Adrenal gland (tissue), 5 donors: ENCODE results near the gene PDGFC.

Experiments used
- CTCF ChIP-seq, 6 experiments: fragments of 450-650 bp in 4 of 6; fragments of 200-600 bp in 2 of 6; sonication (generic) in 1 of 6; IDR thresholded peaks; 1 replicate in 5 of 6; 2 replicates in 1 of 6; pipeline versions ENCODE4 v1.5.1 to v1.8.0; 2016 to 2021; ENCODE audit warnings: antibody characterized with exemption in 6 of 6, mild to moderate bottlenecking in 2 of 6, moderate library complexity in 1 of 6
- POLR2A ChIP-seq, 2 donors: fragments of 450-650 bp; IDR thresholded peaks; one replicate each; pipeline ENCODE4 v1.6.1; 2017; ENCODE audit warnings: antibody characterized with exemption in 2 of 2, mild to moderate bottlenecking in 2 of 2, moderate library complexity in 1 of 2
- donor health status: DM: no; HTN: no; CAD: no.

GRCh38 chr4:156775813-156776212 lies 195.8 kb downstream of the PDGFC start:
- no peak for TF ChIP-seq POLR2A (IDR thresholded peaks at IDR 0.05)
- no peak for TF ChIP-seq CTCF (IDR thresholded peaks at IDR 0.05)
